HT-29 (cell line): Measurements from ENCODE around the gene GNL1. TPM values are rescaled to one million over a fixed set of nuclear protein-coding genes. Genes with fewer than 3 reads are reported as not detected.

Experiments
- DNase-seq: peaks from one replicate; pipeline ENCODE4 v3.0.0-alpha.2; 2015; ENCODE audit warnings: low spot score
- total RNA-seq: library from RNA; depleted of rRNA; stranded (reverse); fragments of >200 nt; shearing (Covaris generic); gene quantifications from 2 replicates; pipeline ENCODE4 v1.2.3, GENCODE V29; 2014

GNL1 gene
- total RNA-seq, 1 experiment from 2014 or later: 72.9 TPM

DNA sequence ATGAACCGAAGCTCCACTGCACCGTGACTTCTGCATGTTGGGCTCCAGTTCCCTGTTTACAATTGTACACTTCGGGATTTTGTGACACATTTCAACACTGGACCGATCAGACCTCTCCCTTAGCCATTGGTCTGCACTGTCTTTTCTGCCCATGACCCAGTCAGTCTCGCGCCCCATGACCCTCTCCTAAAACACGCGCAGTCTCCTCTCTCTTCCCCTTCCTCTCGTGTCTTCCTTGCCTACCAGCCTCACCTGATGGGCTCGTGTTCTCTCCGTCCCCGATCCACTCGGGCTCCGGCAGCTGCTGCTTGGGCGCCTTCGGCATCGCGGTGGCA is 14.4 kb upstream of the GNL1 start:
- DNase-seq: no peak

DNA sequence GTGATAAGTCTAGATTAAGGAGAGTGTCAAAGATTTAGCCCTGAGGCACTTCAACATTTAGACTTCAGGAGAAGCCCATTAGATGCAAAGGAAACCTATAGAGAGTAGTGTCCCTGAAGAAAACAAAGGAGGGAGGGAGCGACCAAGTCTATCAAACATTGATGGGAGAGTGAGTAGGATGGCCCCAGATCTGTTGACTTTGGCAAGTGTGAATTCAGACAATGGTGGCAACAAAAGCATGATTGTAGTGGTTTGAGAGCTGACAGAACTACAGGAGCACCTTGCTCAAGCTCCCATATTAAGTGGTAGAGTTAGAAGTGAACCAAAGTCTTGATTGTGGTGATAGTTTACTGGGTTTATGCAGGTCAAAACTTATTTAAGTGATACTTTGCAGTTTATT is 14.0 kb upstream of the GNL1 start:
- peak; percentile 18 for DNase-seq

- DNase-seq: peak; percentile 18
Measured at GRCh38 chr6:30568245-30568644, 12.0 kb upstream of the GNL1 start.

- no peak for DNase-seq
Measured at GRCh38 chr6:30565772-30566171, 9.5 kb upstream of the GNL1 start.

DNA sequence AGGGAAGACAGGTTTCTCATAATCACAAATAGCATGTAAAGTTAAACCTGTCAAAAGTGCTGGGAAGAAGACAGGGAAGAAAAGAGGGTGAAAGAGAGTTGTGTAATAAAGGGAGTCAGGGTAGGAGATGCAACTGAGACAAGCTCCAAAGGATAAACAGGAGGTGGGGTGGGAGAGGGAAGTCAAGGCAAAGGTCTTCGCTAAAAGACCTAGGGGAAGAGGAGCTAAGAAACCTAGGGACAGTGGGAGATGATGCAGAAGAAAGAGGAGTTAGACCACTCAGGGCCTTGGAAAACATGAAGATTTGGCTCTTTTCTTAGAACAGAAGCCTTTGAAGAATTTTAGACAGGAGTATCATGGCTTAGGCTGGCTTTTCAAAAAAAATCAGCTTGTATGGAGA is 7.8 kb upstream of the GNL1 start:
- no peak for DNase-seq

DNA sequence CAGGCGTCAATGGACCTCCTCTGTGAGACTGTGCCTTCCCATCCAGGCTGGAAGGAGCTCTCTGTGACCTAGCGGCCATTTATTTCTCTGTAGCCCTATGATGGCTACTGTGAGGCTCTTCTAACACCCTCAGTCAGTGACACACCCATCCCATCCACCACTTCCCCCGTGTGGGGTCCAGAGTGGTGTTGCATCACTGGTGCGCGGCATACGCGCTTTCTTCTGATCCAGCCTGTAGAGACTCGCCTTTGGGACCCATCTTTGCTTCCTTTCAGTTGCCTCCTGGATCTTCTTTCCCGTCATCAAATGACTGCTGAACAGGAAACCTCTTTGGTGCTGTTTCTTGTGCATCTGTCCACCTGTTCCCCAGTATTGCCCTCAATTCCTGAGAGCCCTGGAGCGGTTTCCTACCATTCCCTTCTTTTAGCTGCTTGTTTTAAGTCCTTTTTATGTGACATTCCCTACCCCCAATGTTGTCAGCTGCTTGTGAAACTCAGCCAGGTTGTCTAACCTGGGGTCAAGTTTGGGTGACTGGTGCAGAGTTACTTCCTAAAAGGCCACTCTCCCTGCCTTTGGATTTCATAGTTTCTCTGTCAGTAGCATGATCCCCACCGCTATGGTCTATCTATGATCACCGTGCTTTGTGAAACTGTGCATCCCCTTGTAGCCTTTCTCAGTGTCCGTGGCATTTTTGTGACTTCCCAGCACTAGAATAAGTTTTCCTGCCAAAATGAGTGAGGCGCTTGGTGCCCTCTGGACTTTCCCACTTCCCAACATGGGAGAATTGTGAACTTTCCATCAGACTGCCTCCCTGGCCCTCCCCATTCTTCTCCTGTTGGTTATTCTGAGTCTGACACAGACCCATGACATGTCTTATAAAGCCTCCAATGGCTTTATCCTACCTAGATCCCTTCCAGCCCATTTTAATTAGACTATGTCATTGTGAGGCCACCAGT is 6.5 kb upstream of the GNL1 start:
- DNase-seq: no peak

DNA sequence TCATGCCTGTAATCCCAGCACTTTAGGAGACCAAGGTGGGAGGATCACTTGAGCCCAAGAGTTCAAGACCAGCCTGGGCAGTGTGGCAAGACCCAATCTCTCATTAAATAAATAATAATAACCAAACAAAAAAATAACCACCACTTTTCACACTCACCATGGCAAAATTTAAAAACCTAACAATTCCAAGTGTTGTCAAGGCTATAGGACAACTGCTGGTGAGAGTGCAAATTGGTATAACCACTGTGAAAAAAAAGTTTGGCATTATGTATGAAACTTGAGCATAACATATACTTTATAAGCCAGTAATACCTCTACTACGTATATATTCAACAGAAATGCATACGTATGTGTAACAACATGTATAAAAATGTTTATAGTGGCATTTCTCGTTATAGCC is 4.6 kb upstream of the GNL1 start:
- DNase-seq: no peak

DNA sequence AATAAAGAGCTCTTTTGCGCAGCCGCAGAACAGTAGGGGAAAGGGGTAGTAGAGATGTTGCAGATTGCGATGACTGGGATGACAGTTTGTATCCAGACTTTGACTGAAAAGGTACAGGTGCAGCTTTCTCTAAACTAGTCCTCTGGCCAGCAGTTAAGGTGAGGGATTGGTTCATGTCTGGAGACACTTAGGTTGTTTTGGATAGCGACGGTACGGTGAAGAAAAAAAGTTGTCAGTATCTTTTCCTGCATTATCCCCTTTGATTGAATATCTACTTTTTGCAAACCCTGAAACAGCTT is 1.3 kb upstream of the GNL1 start:
- DNase-seq: no peak

GRCh38 chr6:30556906-30557682 is 805 bp upstream of the GNL1 start, which contains the start of gene PRR3:
TSS of gene PRR3 (plus strand) at chr6:30557295. CDS start at chr6:30557345, 50 bp downstream.
- DNase-seq: peak; percentile 89

- no peak for DNase-seq
Measured at GRCh38 chr6:30555816-30556065, 548 bp downstream of the GNL1 start.

GRCh38 chr6:30554962-30555815 is 1.1 kb downstream of the GNL1 start:
- DNase-seq: peak; percentile 34

- DNase-seq: no peak
Measured at GRCh38 chr6:30554404-30554803, 1.9 kb downstream of the GNL1 start.

DNA sequence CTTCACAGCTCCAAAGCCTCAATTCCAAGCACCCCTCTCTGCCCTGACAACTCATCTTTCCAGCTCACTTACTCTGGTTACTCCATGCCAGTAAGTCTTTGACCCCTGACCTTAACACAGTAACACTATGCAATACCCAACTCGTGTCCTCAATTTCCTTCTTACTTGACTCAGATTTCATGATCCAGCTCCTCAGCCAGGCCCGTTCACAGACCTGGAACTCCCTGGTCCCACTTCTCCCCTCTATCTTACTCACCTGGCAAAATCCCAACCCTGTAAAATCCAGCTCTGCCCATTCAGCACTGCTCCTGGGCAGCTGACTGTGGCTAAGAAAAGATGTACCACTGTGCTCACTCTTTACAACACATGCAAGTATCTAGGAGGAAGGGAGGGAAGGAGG is 7.9 kb downstream of the GNL1 start:
- DNase-seq: no peak

DNA sequence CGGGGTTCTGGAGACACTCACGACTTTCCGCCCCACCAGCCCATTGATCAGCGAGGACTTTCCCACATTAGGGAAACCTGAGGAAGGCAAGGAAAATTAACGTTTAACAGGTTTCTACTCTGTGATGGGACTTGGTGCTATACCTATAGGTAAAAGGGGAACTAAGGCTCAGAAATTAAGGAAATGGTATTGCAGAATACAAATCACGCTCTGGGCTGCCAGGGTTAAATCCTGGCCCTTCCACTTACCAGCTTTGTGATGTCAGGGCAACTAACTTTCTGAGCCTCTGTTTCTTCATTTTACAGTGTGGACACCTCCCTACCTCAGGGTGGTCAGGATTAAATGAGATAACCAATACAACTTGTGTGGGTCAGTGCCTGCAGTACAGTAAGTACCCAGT is 8.8 kb downstream of the GNL1 start:
- no peak for DNase-seq

DNA sequence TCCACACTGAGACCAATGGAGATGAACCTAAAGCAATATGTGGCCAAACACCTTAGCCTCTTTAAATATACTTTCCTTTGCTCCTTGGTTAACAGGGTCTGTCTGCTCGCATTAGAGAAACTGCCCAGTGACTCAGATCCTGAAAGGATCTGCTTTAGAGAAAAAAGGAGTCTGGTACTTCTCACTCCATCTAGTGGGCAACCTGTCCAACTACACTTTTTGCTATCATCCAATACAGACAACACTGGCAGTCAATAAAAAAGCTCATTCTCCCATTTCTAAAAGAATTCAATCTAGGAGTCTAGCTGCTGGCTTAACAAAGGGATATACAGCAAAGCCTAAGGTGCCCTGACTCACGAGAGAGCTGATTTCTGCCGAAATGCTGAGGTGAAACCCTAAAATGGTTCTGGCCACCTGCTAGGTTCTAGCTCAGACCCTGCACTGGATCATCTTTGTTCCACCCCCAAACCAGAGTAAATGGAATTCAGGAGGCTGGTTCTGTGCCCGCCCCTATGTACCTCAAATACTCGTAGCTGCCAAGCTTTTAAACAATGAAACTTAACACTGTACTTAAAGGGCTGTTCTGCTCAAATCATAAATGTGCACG is 11.5 kb downstream of the GNL1 start:
- DNase-seq: peak; percentile 73

GRCh38 chr6:30543821-30544220 is 12.5 kb downstream of the GNL1 start:
- no peak for DNase-seq

- no peak for DNase-seq
Measured at GRCh38 chr6:30542915-30543314, 13.4 kb downstream of the GNL1 start.

GRCh38 chr6:30542404-30542725 is 13.9 kb downstream of the GNL1 start:
- DNase-seq: no peak

- peak; percentile 92 for DNase-seq
Measured at GRCh38 chr6:30541515-30542403, 14.5 kb downstream of the GNL1 start.

- DNase-seq: no peak
Measured at GRCh38 chr6:30537931-30538330, 18.4 kb downstream of the GNL1 start.
